ENCODE measurements around the gene OIP5. TPM values are rescaled to one million over a fixed set of nuclear protein-coding genes. Genes with fewer than 3 reads are reported as not detected.
"Not testable (repeated sequence)": the region's sequence is repeated elsewhere in the genome, so short reads cannot be mapped to it uniquely, and the experiment has no call there.

OIP5 gene
- total and polyA plus RNA-seq, 2 donors from 2014 or later = 0.94 TPM; not detected in 1

- intact Hi-C loops (cut with DNase I) = no loop called here
- no peak for DNase-seq
- Histone ChIP-seq H3K27me3 (ENCODE audit: control insufficient read depth, insufficient read depth, low read length) (no peaks in the 10 kb centered on the region), H3K36me3 (ENCODE audit: control insufficient read depth in 2 of 3, insufficient read depth in 3 of 3, low read length in 3 of 3) (no peaks in the 10 kb centered on the region), H3K4me1 (ENCODE audit: control insufficient read depth in 2 of 3, insufficient read depth in 2 of 3, low read depth in 1 of 3, low read length in 3 of 3) (peaks cover 0 to 6% (median 5%) of the 10 kb centered on the region in 3 donors), H3K9ac (ENCODE audit: low read length in 3 of 3) (peak overlapping the region; percentile 38 to 61 (median 47)), H3K27ac (ENCODE audit: low read depth in 2 of 2, low read length in 2 of 2) (no peak overlapping the region), H3K9me3 (ENCODE audit: control insufficient read depth in 2 of 3, insufficient read depth in 1 of 3, low read length in 3 of 3) (no peaks in the 10 kb centered on the region), H3K4me3 (ENCODE audit: low read length in 3 of 3) (peak overlapping the region; percentile 82 to 95 (median 85))
- TF ChIP-seq CTCF (IDR thresholded peaks at IDR 0.05; ENCODE audit: borderline replicate concordance, extremely low read depth, insufficient read depth) = peak; percentile 59
- FAIRE-seq = no peak
Observed at GRCh38 chr15:41331833-41332193, 578 bp downstream of the OIP5 start.

- no peak overlapping the region for H3K9ac ChIP-seq (ENCODE audit: low read length in 3 of 3)
Observed at GRCh38 chr15:41331281-41331680, 1.1 kb downstream of the OIP5 start.

GRCh38 chr15:41323611-41324010 is 8.8 kb downstream of the OIP5 start:
- intact Hi-C loops (cut with DNase I) = no loop called here
- no peaks in the 10 kb centered on the region for H3K36me3 ChIP-seq (ENCODE audit: control insufficient read depth in 2 of 3, insufficient read depth in 3 of 3, low read length in 3 of 3)
- no peaks in the 10 kb centered on the region for H3K9me3 ChIP-seq (ENCODE audit: control insufficient read depth in 2 of 3, insufficient read depth in 1 of 3, low read length in 3 of 3)
- DNase-seq = no peak
- no peak for TF ChIP-seq CTCF (IDR thresholded peaks at IDR 0.05; ENCODE audit: borderline replicate concordance, extremely low read depth, insufficient read depth)
- H3K9ac ChIP-seq (ENCODE audit: low read length in 3 of 3) = no peak overlapping the region
- H3K27me3 ChIP-seq (ENCODE audit: control insufficient read depth, insufficient read depth, low read length) = no peaks in the 10 kb centered on the region
- no peak for FAIRE-seq
- no peak overlapping the region for H3K27ac ChIP-seq (ENCODE audit: low read depth in 2 of 2, low read length in 2 of 2)
- no peaks in the 10 kb centered on the region for H3K4me1 ChIP-seq (ENCODE audit: control insufficient read depth in 2 of 3, insufficient read depth in 2 of 3, low read depth in 1 of 3, low read length in 3 of 3)
- no peak overlapping the region for H3K4me3 ChIP-seq (ENCODE audit: low read length in 3 of 3)

More at GRCh38 chr15:41331281-41331680, 1.1 kb downstream of the OIP5 start:
- DNase-seq = peak in 2 of 5 donors; percentile 28 to 29
- Histone ChIP-seq H3K9me3 (ENCODE audit: control insufficient read depth in 2 of 3, insufficient read depth in 1 of 3, low read length in 3 of 3) (no peaks in the 10 kb centered on the region), H3K4me1 (ENCODE audit: control insufficient read depth in 2 of 3, insufficient read depth in 2 of 3, low read depth in 1 of 3, low read length in 3 of 3) (peaks cover 0 to 6% (median 5%) of the 10 kb centered on the region in 3 donors), H3K27ac (ENCODE audit: low read depth in 2 of 2, low read length in 2 of 2) (no peak overlapping the region), H3K36me3 (ENCODE audit: control insufficient read depth in 2 of 3, insufficient read depth in 3 of 3, low read length in 3 of 3) (no peaks in the 10 kb centered on the region), H3K4me3 (ENCODE audit: low read length in 3 of 3) (peak overlapping the region in 2 of 3 donors; percentile 85 to 95), H3K27me3 (ENCODE audit: control insufficient read depth, insufficient read depth, low read length) (no peaks in the 10 kb centered on the region)
- FAIRE-seq = no peak
- intact Hi-C loops (cut with DNase I) = no loop called here
- TF ChIP-seq CTCF (IDR thresholded peaks at IDR 0.05; ENCODE audit: borderline replicate concordance, extremely low read depth, insufficient read depth) = no peak

GRCh38 chr15:41320805-41321330 is 11.5 kb downstream of the OIP5 start:
- H3K9me3 ChIP-seq (ENCODE audit: control insufficient read depth in 2 of 3, insufficient read depth in 1 of 3, low read length in 3 of 3); DNase-seq; H3K36me3 ChIP-seq (ENCODE audit: control insufficient read depth in 2 of 3, insufficient read depth in 3 of 3, low read length in 3 of 3); FAIRE-seq; intact Hi-C loops (cut with DNase I); H3K9ac ChIP-seq (ENCODE audit: low read length in 3 of 3); H3K4me3 ChIP-seq (ENCODE audit: low read length in 3 of 3); H3K27ac ChIP-seq (ENCODE audit: low read depth in 2 of 2, low read length in 2 of 2); H3K27me3 ChIP-seq (ENCODE audit: control insufficient read depth, insufficient read depth, low read length); H3K4me1 ChIP-seq (ENCODE audit: control insufficient read depth in 2 of 3, insufficient read depth in 2 of 3, low read depth in 1 of 3, low read length in 3 of 3): not testable (repeated sequence)
